GM12878 (cell line): Measurements from ENCODE around the gene SUGP2. TPM values are rescaled to one million over a fixed set of nuclear protein-coding genes. Genes with fewer than 3 reads are reported as not detected.

Experiments
- ATAC-seq: fragments of 200-7000 bp; cut with Tn5 transposase; 3 replicates; pipeline ENCODE4 v1.9.1; 2020; ENCODE audit warnings: mild to moderate bottlenecking, moderate library complexity
- BruUV-seq: library from RNA; stranded (reverse); fragments of 400-500 nt; replicated peaks from 2 replicates; lab custom pipeline; 2021; lab: Mats Ljungman, UMichigan
- CTCF ChIA-PET: fragments of 300-600 bp; sonication (Branson Sonifier 250); formaldehyde crosslinking; extraction: SDS; loops from one replicate; lab custom pipeline; 2021; ENCODE audit warnings: inconsistent platforms; lab: Yijun Ruan, JAX
- POLR2A ChIA-PET: fragments of 350-600 bp; formaldehyde crosslinking; extraction: SDS; loops from one replicate; lab custom pipeline; 2021; ENCODE audit warnings: inconsistent platforms; lab: Charles Lee
- RAD21 ChIA-PET: fragments of 300-600 bp; sonication (Branson Sonifier 250); formaldehyde crosslinking; loops from one replicate; lab custom pipeline; 2023; ENCODE audit warnings: antibody characterized with exemption; ENCODE audit not compliant: unreplicated experiment; lab: Charles Lee
- SMC1A ChIA-PET: fragments of 300-600 bp; sonication (Branson Sonifier 250); formaldehyde crosslinking; loops from one replicate; lab custom pipeline; 2023; ENCODE audit not compliant: unreplicated experiment, uncharacterized antibody; lab: Charles Lee
- DNase-seq: peaks from one replicate; pipeline ENCODE4 v3.0.0-alpha.2; 2011; ENCODE audit warnings: low read depth, low spot score
- FAIRE-seq: peaks from 3 replicates; lab custom pipeline; 2011; peaks lifted over from hg19 to GRCh38; lab: Jason Lieb, UNC
- H2AFZ ChIP-seq: 2 replicates; pipeline ENCODE4 v1.6.0; 2011; ENCODE audit warnings: low read depth, low read length, control low read depth; ENCODE audit not compliant: control insufficient read depth
- H3K27ac ChIP-seq: 2 replicates; pipeline ENCODE4 v1.5.1; 2011; ENCODE audit warnings: control low read depth; ENCODE audit not compliant: control insufficient read depth, insufficient read depth
- H3K27me3 ChIP-seq, 2 experiments: replicated peaks in 1 of 2; 2 replicates each; pipeline versions ENCODE4 v1.6.0 to v1.6.1; 2011; ENCODE audit warnings: low read length in 1 of 2; ENCODE audit not compliant: control insufficient read depth in 2 of 2, insufficient read depth in 2 of 2
- H3K36me3 ChIP-seq, 2 experiments: 2 replicates each; pipeline ENCODE4 v1.5.1; 2011; ENCODE audit warnings: low read length in 1 of 2; ENCODE audit not compliant: control insufficient read depth in 2 of 2, insufficient read depth in 2 of 2
- H3K4me1 ChIP-seq: 2 replicates; pipeline ENCODE4 v1.6.1; 2011; ENCODE audit warnings: mild to moderate bottlenecking, low read length, moderate library complexity, mixed read lengths; ENCODE audit not compliant: control insufficient read depth, insufficient read depth
- H3K4me2 ChIP-seq: 2 replicates; pipeline ENCODE4 v1.6.0; 2011; ENCODE audit warnings: control low read depth; ENCODE audit not compliant: control insufficient read depth, insufficient read depth
- H3K4me3 ChIP-seq: fragments of 200-600 bp; sonication (generic); 2 replicates; pipeline ENCODE4 v1.5.1; 2016
- H3K79me2 ChIP-seq: 2 replicates; pipeline ENCODE4 v1.6.0; 2011; ENCODE audit warnings: low read length; ENCODE audit not compliant: control insufficient read depth, insufficient read depth
- H3K9ac ChIP-seq: 2 replicates; pipeline ENCODE4 v1.8.0; 2011; ENCODE audit warnings: low read length, control low read depth, mixed read lengths; ENCODE audit not compliant: control insufficient read depth, insufficient read depth
- H3K9me3 ChIP-seq: replicated peaks from 3 replicates; pipeline ENCODE4 v1.5.1; 2011; ENCODE audit warnings: mild to moderate bottlenecking, low read length; ENCODE audit not compliant: control insufficient read depth, insufficient read depth
- H4K20me1 ChIP-seq: 2 replicates; pipeline ENCODE4 v1.6.0; 2011; ENCODE audit not compliant: control insufficient read depth, insufficient read depth
- CEBPZ ChIP-seq: fragments of 150-350 bp; IDR thresholded peaks from 2 replicates; pipeline ENCODE4 v1.6.1; 2016; ENCODE audit warnings: low read depth, low read length
- CREM ChIP-seq: IDR thresholded peaks from 2 replicates; pipeline ENCODE4 v1.6.1; 2014; ENCODE audit warnings: antibody characterized with exemption, low read depth
- GATAD2B ChIP-seq: fragments of 450-650 bp; conservative IDR thresholded peaks from 2 replicates; pipeline ENCODE4 v1.6.1; 2017; ENCODE audit warnings: low read depth, mild to moderate bottlenecking, moderate library complexity
- HDAC2 ChIP-seq: fragments of 200-600 bp; sonication (generic); IDR thresholded peaks from 2 replicates; pipeline ENCODE4 v1.6.1; 2017
- HDGF ChIP-seq: fragments of 450-650 bp; IDR thresholded peaks from 2 replicates; pipeline ENCODE4 v1.6.1; 2016; ENCODE audit warnings: antibody characterized with exemption
- IRF5 ChIP-seq: fragments of 450-650 bp; IDR thresholded peaks from 2 replicates; pipeline ENCODE4 v1.6.1; 2017; ENCODE audit warnings: borderline replicate concordance
- KAT2A ChIP-seq: conservative IDR thresholded peaks from 2 replicates; pipeline ENCODE4 v1.6.1; 2011; ENCODE audit warnings: low read depth, low read length; ENCODE audit not compliant: control insufficient read depth
- PKNOX1 ChIP-seq: fragments of 450-650 bp; IDR thresholded peaks from 2 replicates; pipeline ENCODE4 v1.6.1; 2016; ENCODE audit warnings: mild to moderate bottlenecking
- RFX5 ChIP-seq: IDR thresholded peaks from 2 replicates; pipeline ENCODE4 v1.6.1; 2011; ENCODE audit warnings: low read depth, low read length, improper control_type of control experiment
- SMAD5 ChIP-seq: IDR thresholded peaks from 2 replicates; pipeline ENCODE4 v1.6.1; 2016; ENCODE audit warnings: antibody characterized with exemption, low read depth
- SMARCA5 ChIP-seq: fragments of 450-650 bp; IDR thresholded peaks from 2 replicates; pipeline ENCODE4 v1.6.1; 2017; ENCODE audit warnings: mild to moderate bottlenecking
- SMC3 ChIP-seq: IDR thresholded peaks from 2 replicates; pipeline ENCODE4 v1.6.1; 2011; ENCODE audit warnings: low read length, improper control_type of control experiment, borderline replicate concordance
- SREBF2 ChIP-seq: IDR thresholded peaks from 2 replicates; pipeline ENCODE4 v1.6.1; 2012; ENCODE audit warnings: mild to moderate bottlenecking, low read length
- STAT1 ChIP-seq: fragments of 450-650 bp; conservative IDR thresholded peaks from 2 replicates; pipeline ENCODE4 v1.6.1; 2014; ENCODE audit warnings: antibody characterized with exemption, mild to moderate bottlenecking
- TBL1XR1 ChIP-seq: IDR thresholded peaks from 2 replicates; pipeline ENCODE4 v1.6.1; 2012; ENCODE audit warnings: low read depth, low read length, improper control_type of control experiment
- USF1 ChIP-seq: IDR thresholded peaks from 2 replicates; pipeline ENCODE4 v1.6.1; 2011; ENCODE audit warnings: borderline replicate concordance, low read depth, mild to moderate bottlenecking, moderate library complexity, mixed read lengths, low read length; ENCODE audit not compliant: insufficient read depth; ENCODE audit errors: extremely low read length
- ZNF217 ChIP-seq: fragments of 450-650 bp; IDR thresholded peaks from 2 replicates; pipeline ENCODE4 v1.6.1; 2017; ENCODE audit warnings: antibody characterized with exemption, mild to moderate bottlenecking
- ZNF622 ChIP-seq: fragments of 450-650 bp; IDR thresholded peaks from 2 replicates; pipeline ENCODE4 v1.6.1; 2017; ENCODE audit warnings: mild to moderate bottlenecking, inconsistent platforms
- WGBS: methylation state at CpG from one replicate; pipeline ENCODE4 v1.1.6; 2016; ENCODE audit warnings: low lambda C conversion rate; ENCODE audit not compliant: insufficient replicate concordance, insufficient coverage; ENCODE audit errors: missing lambda C conversion rate; 5-methylcytosine and 5-hydroxymethylcytosine counted together
- in situ Hi-C: fragments of 300-500 bp; cut with MboI; formaldehyde crosslinking; loops from 9 replicates; pipeline ENCODE4 v1.14.3; 2018; ENCODE audit warnings: mixed read lengths
- intact Hi-C: fragments of 100-400 bp; cut with micrococcal nuclease; formaldehyde crosslinking; loops from one replicate; pipeline ENCODE4 v1.14.2; 2022; ENCODE audit not compliant: unreplicated experiment
- polyA plus RNA-seq, 11 experiments: library from polyadenylated mRNA; depleted of rRNA in 4 of 11; unstranded in 6 of 11; stranded (reverse) in 5 of 11; fragments of >200 nt; fragmentation: Nextera tagmentation in 4 of 11; fragmentation: Illumina TruSeq in 1 of 11; extraction: Ambion mirVana in 4 of 11; extraction: Trizol in 1 of 11; gene quantifications; 1 replicate in 1 of 11; 2 replicates in 10 of 11; pipeline versions ENCODE4 v1.2.1 to v1.2.3, GENCODE V29; 2011 to 2016; ENCODE audit warnings: inconsistent platforms in 2 of 11, missing spikeins in 2 of 11, low read depth in 1 of 11
- total RNA-seq, 4 experiments: library from RNA; depleted of rRNA in 3 of 4; stranded (reverse); fragments of >200 nt in 3 of 4; fragmentation: Illumina TruSeq in 1 of 4; extraction: Trizol in 1 of 4; gene quantifications; 2 replicates each; pipeline versions ENCODE4 v1.2.1 to v1.2.3, GENCODE V29; 2013 to 2021

Gene SUGP2
- total and polyA plus RNA-seq, 10 of the 15 experiments (the other 5 are each of a cell fraction or from before 2014, with no cell fraction given) = 15.0 to 120 (median 57.2) TPM

GRCh38 chr19:19025861-19026260 lies 7.5 kb downstream of the SUGP2 start:
- CTCF ChIA-PET = interaction anchor here (1.3 kb wide), 2 partner anchors 9 to 106 kb away, joined by 3 read pairs; partner anchors contain the start of genes COPE and DDX49
- no peak for FAIRE-seq
- 91% methylated on average over 11 of the region's 11 CpGs for WGBS

More at GRCh38 chr19:19025861-19026260, 7.5 kb downstream of the SUGP2 start:
- no peak overlapping the region for H2AFZ ChIP-seq
- TF ChIP-seq SMC3 (no peak), KAT2A (no peak), RFX5 (no peak), TBL1XR1 (no peak), SREBF2 (no peak), ZNF217 (no peak), STAT1 (no peak), HDGF (no peak), GATAD2B (no peak), CREM (no peak), SMARCA5 (no peak), USF1 (no peak), HDAC2 (no peak), CEBPZ (no peak), IRF5 (no peak), SMAD5 (no peak), ZNF622 (no peak), PKNOX1 (no peak)
- POLR2A ChIA-PET = no interaction called here
- H3K4me1 ChIP-seq = no peaks in the 10 kb centered on the region
- no TSS peak for BruUV-seq
- H3K79me2 ChIP-seq = peaks cover 21% of the 10 kb centered on the region
- no peaks in the 10 kb centered on the region for H3K9me3 ChIP-seq
- H3K27ac ChIP-seq = no peak overlapping the region
- peaks cover 14 to 43% of the 10 kb centered on the region in 2 experiments for H3K36me3 ChIP-seq
- H3K9ac ChIP-seq = no peak overlapping the region
- H3K4me2 ChIP-seq = no peak overlapping the region
- no peak overlapping the region for H3K4me3 ChIP-seq
- in situ Hi-C loops (no loop called here), intact Hi-C loops (no loop called here)
- no peaks in the 10 kb centered on the region for H3K27me3 ChIP-seq
- RAD21 ChIA-PET = no interaction called here
- DNase-seq = no peak
- ATAC-seq = no peak
- SMC1A ChIA-PET = no interaction called here
- no peaks in the 10 kb centered on the region for H4K20me1 ChIP-seq
